K562 (cell line): Measurements from ENCODE around the gene SCMH1.
A peak's percentile ranks its signal among the peaks of the same experiment; 100 is the strongest.

Experiments
- TAF1 ChIP-seq: IDR thresholded peaks from 2 replicates; pipeline ENCODE4 v1.6.1; 2011; ENCODE audit warnings: mild to moderate bottlenecking, low read length, moderate library complexity; ENCODE audit not compliant: insufficient read depth, control insufficient read depth, severe bottlenecking; ENCODE audit errors: extremely low read depth
- TF ChIP-seq, protein P1 (sequence below), 3 experiments: IDR thresholded peaks in 2 of 3; conservative IDR thresholded peaks in 1 of 3; 2 replicates each; pipeline ENCODE4 v1.5.1; 2011 to 2012; ENCODE audit warnings: low read length in 3 of 3, mild to moderate bottlenecking in 3 of 3, control low read depth in 2 of 3, improper control_type of control experiment in 1 of 3, inconsistent platforms in 1 of 3, low read depth in 1 of 3, mixed read lengths in 1 of 3, moderate library complexity in 1 of 3; ENCODE audit not compliant: insufficient read depth in 2 of 3

DNA sequence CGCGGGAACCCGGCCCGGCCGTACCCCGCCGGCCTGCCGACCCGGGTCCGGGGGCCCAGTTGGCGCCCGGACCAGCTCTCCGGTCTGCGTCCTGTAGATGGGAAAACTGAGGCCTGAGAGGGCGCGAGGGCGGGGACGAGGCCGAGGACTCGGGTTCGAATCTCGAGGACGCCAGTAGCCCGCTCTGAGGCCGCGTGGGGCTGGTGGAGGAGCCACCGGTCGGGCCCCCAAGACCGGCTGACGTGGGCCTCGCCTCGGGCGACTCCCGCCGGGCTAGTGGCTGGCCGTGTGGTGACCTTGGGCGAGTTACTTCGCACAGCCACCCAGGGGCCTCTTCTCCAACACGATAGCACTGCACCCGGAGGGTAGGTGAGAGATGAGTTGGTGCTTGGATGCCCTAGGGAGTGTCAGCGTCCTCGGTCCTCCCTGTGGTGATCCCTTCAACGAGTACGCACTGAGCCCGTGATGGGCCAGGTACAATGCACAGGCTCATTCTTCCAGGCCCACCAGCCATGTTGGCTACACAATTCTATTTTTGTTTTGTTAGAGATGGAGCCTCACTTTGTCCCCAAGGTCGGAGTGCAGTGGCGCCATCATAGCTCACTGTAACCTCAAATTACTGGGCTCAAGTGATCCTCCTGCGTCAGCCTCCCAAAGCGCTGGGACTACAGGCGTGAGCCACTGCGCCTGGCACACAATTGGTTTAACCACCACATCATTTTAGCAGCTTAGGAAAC lies 404 bp upstream of the SCMH1 start:
- TF ChIP-seq, protein P1, sequence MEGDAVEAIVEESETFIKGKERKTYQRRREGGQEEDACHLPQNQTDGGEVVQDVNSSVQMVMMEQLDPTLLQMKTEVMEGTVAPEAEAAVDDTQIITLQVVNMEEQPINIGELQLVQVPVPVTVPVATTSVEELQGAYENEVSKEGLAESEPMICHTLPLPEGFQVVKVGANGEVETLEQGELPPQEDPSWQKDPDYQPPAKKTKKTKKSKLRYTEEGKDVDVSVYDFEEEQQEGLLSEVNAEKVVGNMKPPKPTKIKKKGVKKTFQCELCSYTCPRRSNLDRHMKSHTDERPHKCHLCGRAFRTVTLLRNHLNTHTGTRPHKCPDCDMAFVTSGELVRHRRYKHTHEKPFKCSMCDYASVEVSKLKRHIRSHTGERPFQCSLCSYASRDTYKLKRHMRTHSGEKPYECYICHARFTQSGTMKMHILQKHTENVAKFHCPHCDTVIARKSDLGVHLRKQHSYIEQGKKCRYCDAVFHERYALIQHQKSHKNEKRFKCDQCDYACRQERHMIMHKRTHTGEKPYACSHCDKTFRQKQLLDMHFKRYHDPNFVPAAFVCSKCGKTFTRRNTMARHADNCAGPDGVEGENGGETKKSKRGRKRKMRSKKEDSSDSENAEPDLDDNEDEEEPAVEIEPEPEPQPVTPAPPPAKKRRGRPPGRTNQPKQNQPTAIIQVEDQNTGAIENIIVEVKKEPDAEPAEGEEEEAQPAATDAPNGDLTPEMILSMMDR (IDR thresholded peaks at IDR 0.05 in 2 of 3, conservative IDR thresholded peaks at IDR 0.05 in 1 of 3; ENCODE audit: insufficient read depth in 2 of 3, low read depth in 1 of 3, low read length in 3 of 3) = no peak
- TF ChIP-seq TAF1 = peak; percentile 16
